Chondrocyte (in vitro differentiated cells): ENCODE data around the gene CORO2A. TPM values are rescaled to one million over a fixed set of nuclear protein-coding genes. Genes with fewer than 3 reads are reported as not detected.
"Not testable (repeated sequence)": the region's sequence is repeated elsewhere in the genome, so short reads cannot be mapped to it uniquely, and the experiment has no call there.

Experiments used
- DNase-seq: peaks from one replicate; pipeline ENCODE4 v3.0.0; 2021; ENCODE audit warnings: mixed read lengths, low spot score
- H3K27ac Mint-ChIP-seq: one replicate; pipeline ENCODE4 v1.8.0; 2021; ENCODE audit warnings: mild to moderate bottlenecking, moderate library complexity, mixed read lengths; ENCODE audit not compliant: unreplicated experiment
- H3K27me3 Mint-ChIP-seq: 2 replicates; pipeline ENCODE4 v1.8.0; 2021; ENCODE audit warnings: low read depth, mixed read lengths
- H3K36me3 Mint-ChIP-seq: 2 replicates; pipeline ENCODE4 v1.8.0; 2021; ENCODE audit warnings: low read depth, mixed read lengths
- H3K4me1 Mint-ChIP-seq: 2 replicates; pipeline ENCODE4 v1.8.0; 2021; ENCODE audit warnings: low read depth, mild to moderate bottlenecking, mixed read lengths
- H3K4me3 Mint-ChIP-seq: one replicate; pipeline ENCODE4 v1.8.0; 2021; ENCODE audit warnings: mild to moderate bottlenecking, moderate library complexity, mixed read lengths; ENCODE audit not compliant: unreplicated experiment
- H3K9me3 Mint-ChIP-seq: 2 replicates; pipeline ENCODE4 v1.8.0; 2021; ENCODE audit warnings: low read depth, mixed read lengths
- total RNA-seq: library from RNA; stranded (reverse); gene quantifications from 3 replicates; pipeline ENCODE4 v1.2.1, GENCODE V29; 2021
- TF ChIP-seq, protein P1 (sequence below): fragments of 200-600 bp; sonication (generic); IDR thresholded peaks from 2 replicates; pipeline ENCODE4 v1.5.0; 2021; ENCODE audit warnings: antibody characterized with exemption, mild to moderate bottlenecking, moderate library complexity

CORO2A gene
- total RNA-seq, 1 donor from 2014 or later = 10.2 TPM

DNA sequence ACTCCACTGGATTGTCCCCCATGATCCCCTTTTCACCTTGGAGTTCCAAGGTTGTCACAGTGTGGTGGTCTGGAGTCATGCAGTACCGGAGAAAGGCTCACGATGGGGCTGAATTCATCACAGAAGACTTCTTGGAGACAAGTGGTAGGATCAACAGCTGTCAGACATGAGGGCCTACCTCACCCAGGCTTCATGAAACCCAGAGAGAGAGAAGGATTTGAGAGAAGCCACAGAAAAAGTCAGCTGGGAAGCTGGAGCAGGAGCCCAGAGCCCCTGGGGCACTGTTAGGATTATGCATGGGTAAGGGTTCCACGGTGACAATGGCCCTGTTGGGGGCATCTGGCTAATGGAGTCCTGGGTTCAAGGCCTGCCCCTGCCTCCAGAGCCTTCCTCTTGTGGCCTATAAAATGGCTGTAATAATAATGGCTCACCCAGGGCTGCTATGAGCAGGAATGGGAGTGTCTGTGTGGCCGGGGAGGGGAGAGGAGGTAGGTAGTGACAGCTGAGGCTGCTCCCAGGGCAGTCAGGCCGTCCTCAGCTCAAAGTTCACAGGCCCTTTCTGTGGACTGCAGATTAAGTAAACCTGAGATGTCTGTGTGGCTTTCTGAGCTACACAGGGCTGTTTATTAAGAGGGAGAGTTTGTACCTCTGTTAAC is 74.3 kb downstream of the CORO2A start:
- Mint-ChIP-seq H3K4me3 (no peak overlapping the region), H3K4me1 (peaks cover 6% of the 10 kb centered on the region), H3K9me3 (no peaks in the 10 kb centered on the region), H3K27ac (no peak overlapping the region), H3K27me3 (no peaks in the 10 kb centered on the region), H3K36me3 (no peaks in the 10 kb centered on the region)
- peak; percentile 26 for DNase-seq
- TF ChIP-seq, protein P1, sequence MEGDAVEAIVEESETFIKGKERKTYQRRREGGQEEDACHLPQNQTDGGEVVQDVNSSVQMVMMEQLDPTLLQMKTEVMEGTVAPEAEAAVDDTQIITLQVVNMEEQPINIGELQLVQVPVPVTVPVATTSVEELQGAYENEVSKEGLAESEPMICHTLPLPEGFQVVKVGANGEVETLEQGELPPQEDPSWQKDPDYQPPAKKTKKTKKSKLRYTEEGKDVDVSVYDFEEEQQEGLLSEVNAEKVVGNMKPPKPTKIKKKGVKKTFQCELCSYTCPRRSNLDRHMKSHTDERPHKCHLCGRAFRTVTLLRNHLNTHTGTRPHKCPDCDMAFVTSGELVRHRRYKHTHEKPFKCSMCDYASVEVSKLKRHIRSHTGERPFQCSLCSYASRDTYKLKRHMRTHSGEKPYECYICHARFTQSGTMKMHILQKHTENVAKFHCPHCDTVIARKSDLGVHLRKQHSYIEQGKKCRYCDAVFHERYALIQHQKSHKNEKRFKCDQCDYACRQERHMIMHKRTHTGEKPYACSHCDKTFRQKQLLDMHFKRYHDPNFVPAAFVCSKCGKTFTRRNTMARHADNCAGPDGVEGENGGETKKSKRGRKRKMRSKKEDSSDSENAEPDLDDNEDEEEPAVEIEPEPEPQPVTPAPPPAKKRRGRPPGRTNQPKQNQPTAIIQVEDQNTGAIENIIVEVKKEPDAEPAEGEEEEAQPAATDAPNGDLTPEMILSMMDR = peak; percentile 19

DNA sequence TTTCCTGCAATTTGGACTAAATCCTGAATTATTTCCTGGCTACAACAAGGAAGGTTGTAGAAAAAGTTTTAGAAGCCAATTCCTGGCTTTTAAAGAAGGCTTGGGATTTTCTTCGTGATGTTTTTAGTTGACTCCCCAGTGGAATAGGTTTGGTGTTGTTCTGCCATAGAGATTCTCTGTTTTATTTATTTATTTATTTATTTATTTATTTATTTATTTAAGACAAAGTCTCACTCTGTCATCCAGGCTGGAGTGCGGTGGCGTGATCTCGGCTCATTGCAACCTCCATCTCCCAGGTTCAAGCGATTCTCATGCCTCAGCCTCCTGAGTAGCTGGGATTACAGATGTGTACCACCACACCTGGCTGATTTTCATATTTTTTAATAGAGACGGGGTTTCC is 75.3 kb downstream of the CORO2A start:
- not testable (repeated sequence) for H3K27ac Mint-ChIP-seq, H3K9me3 Mint-ChIP-seq, H3K36me3 Mint-ChIP-seq, H3K4me3 Mint-ChIP-seq, H3K27me3 Mint-ChIP-seq, H3K4me1 Mint-ChIP-seq
- DNase-seq = peak; percentile 5

DNA sequence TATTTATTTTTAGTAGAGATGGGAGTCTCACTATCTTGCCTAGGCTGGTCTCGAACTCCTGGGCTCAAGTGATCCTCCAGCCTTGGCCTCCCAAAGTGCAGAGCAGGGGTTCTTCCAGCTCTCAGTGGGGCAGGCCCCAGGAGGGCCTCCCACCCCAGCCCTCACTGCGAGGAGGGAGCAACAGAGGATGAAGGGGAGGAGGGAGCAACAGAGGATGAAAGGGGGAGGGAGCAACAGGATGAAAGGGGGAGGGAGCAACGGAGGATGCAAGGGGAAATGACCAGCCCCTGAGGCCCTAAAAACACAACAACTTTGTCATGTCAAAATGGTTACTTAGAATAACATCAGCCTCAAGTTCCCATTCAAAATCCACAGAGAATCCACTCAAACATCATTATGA is 83.4 kb downstream of the CORO2A start:
- TF ChIP-seq, protein P1 = no peak
- H3K27me3 Mint-ChIP-seq = no peaks in the 10 kb centered on the region
- peak; percentile 21 for DNase-seq
- H3K9me3 Mint-ChIP-seq = peaks cover 6% of the 10 kb centered on the region
- H3K4me3 Mint-ChIP-seq = no peak overlapping the region
- H3K36me3 Mint-ChIP-seq = no peaks in the 10 kb centered on the region
- H3K27ac Mint-ChIP-seq = no peak overlapping the region
- H3K4me1 Mint-ChIP-seq = no peaks in the 10 kb centered on the region

DNA sequence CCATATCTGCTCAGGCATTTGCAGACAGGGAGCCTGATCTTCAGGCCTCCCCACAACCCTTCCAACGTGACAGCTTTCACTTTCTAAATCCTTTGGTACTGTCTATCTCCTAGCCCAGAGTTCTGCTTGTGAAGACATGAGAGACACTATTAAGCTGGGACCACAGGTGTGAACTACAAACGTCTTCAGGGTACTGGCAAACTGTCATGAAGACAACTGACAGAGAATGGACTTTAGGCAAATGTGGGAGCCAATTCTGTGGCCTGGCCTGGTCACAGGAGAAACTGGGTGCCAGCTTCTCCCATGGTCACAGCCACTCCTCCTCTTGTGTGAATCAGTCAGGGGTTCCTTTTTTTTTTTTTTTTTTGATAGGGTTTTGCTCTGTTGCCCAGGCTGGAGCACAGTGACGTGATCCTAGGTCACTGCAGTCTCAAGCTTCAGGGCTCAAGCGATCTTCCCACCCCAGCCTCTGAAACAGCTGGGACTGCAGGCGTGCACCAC is 83.9 kb downstream of the CORO2A start:
- Mint-ChIP-seq H3K27me3 (no peaks in the 10 kb centered on the region), H3K4me3 (no peak overlapping the region), H3K9me3 (peaks cover 6% of the 10 kb centered on the region), H3K4me1 (no peaks in the 10 kb centered on the region), H3K27ac (no peak overlapping the region), H3K36me3 (no peaks in the 10 kb centered on the region)
- no peak for DNase-seq
- TF ChIP-seq, protein P1 = no peak

DNA sequence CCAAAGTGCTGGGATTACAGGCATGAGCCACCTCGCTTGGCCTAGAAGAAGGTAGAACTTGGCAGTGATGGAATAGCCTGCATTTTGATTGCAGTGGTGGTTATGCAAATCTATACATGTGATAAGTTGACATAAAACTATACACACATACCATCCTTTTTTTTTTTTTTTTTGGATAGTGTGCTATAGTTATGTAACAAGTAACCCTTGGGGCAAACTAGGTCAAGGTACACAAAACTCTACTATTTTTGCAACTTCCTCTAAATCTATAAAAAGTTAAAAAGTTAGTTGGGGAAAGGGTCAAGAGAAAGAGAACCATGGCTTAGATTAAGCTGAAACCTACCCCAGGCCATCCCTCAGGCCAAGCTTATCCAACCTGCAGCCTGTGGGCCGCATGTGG is 84.5 kb downstream of the CORO2A start:
- Mint-ChIP-seq H3K36me3 (no peaks in the 10 kb centered on the region), H3K9me3 (peaks cover 6% of the 10 kb centered on the region), H3K4me1 (no peaks in the 10 kb centered on the region), H3K27me3 (no peaks in the 10 kb centered on the region), H3K27ac (no peak overlapping the region), H3K4me3 (no peak overlapping the region)
- DNase-seq = no peak
- TF ChIP-seq, protein P1 = no peak

DNA sequence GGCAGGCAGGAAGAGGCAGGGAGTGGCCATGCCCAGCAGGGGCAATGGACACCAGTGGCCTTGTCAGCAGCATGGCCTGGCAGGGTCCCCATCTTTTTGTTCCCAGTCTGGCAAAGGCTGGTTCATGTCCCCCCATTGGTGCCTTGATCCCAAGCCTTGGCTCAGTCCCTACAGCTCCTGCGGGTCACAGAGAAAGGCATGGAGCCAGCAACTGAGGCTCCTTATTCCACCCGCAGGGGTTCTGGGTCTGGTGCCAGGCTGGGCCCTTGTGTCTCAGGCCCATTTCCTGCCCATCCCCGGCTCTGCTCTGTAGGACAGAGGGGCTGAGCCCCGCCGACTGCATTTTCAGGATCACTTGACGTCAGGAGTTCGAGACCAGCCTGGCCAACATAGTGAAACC is 87.4 kb downstream of the CORO2A start:
- DNase-seq = no peak
- Mint-ChIP-seq H3K27ac (no peak overlapping the region), H3K36me3 (no peaks in the 10 kb centered on the region), H3K4me1 (no peaks in the 10 kb centered on the region), H3K9me3 (peaks cover 6% of the 10 kb centered on the region), H3K27me3 (no peaks in the 10 kb centered on the region), H3K4me3 (no peak overlapping the region)
- TF ChIP-seq, protein P1 = no peak
